Type B pancreatic cell (in vitro differentiated cells): ENCODE data around the gene ENPP6. TPM values are rescaled to one million over a fixed set of nuclear protein-coding genes. Genes with fewer than 3 reads are reported as not detected.

Source experiments
- DNase-seq: peaks from one replicate; pipeline ENCODE4 v3.0.0; 2021; ENCODE audit warnings: mixed read lengths; ENCODE audit not compliant: unreplicated experiment; ENCODE audit errors: extremely low spot score
- H3K27ac Mint-ChIP-seq: 2 replicates; pipeline ENCODE4 v1.8.0; 2021; ENCODE audit warnings: mild to moderate bottlenecking, mixed read lengths
- H3K27me3 Mint-ChIP-seq: 2 replicates; pipeline ENCODE4 v1.8.0; 2021; ENCODE audit warnings: mixed read lengths
- H3K36me3 Mint-ChIP-seq: 2 replicates; pipeline ENCODE4 v1.8.0; 2021; ENCODE audit warnings: mixed read lengths
- H3K4me1 Mint-ChIP-seq: one replicate; pipeline ENCODE4 v1.8.0; 2021; ENCODE audit warnings: mixed read lengths; ENCODE audit not compliant: unreplicated experiment
- H3K4me3 Mint-ChIP-seq: 2 replicates; pipeline ENCODE4 v1.8.0; 2021; ENCODE audit warnings: mild to moderate bottlenecking, mixed read lengths
- H3K9me3 Mint-ChIP-seq: 2 replicates; pipeline ENCODE4 v1.8.0; 2021; ENCODE audit warnings: mixed read lengths
- CTCF ChIP-seq: fragments of 200-600 bp; sonication (generic); conservative IDR thresholded peaks from 2 replicates; pipeline ENCODE4 v1.5.0; 2021; ENCODE audit warnings: antibody characterized with exemption, mild to moderate bottlenecking
- total RNA-seq: library from RNA; stranded (reverse); gene quantifications from 2 replicates; pipeline ENCODE4 v1.2.1, GENCODE V29; 2021; ENCODE audit warnings: low replicate concordance

ENPP6 gene
- total RNA-seq, 1 donor from 2014 or later = 0.51 TPM

DNA sequence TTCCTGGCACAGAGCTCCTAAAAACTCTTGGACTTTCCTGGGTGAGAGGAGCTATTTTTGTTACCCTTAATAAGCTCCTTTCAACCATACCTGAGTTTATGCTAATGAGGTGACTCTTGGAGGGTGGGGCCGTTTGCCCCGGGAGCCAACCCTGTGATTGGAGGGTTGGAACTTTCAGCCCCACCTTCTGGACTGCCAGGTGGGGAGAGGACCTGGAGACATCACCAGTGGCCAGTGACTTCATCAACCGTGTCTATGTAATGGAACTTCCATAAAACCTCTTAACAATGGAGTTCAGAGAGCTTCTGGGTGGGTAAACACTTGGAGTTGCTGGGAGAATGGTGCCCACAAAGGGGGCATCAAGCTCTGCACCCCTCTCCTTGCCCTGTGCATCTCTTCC is 17.9 kb upstream of the ENPP6 start:
- Mint-ChIP-seq H3K36me3 (no peaks in the 10 kb centered on the region), H3K4me3 (no peak overlapping the region), H3K9me3 (no peaks in the 10 kb centered on the region), H3K4me1 (peaks cover 11% of the 10 kb centered on the region), H3K27ac (no peak overlapping the region), H3K27me3 (peaks cover 4% of the 10 kb centered on the region)
- DNase-seq = no peak
- no peak for TF ChIP-seq CTCF

DNA sequence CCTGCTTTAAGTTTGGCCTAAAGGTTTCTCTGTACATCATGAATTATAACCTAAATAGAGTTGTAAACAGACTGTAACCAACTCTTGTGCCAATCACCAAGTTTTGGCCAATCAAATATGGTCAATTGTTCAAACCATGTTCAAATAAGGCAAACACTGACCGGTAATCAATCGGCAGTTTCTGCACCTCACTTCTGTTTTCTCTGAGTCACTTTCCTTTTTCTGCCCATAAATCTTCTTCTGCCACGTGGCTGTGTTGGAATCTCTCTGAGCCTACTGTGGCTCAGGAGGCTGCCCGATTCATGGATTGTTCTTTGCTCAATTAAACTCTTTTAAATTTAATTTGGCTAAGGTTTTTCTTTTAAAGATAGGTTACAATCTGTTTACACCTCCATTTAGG is 16.5 kb upstream of the ENPP6 start:
- H3K27ac Mint-ChIP-seq = no peak overlapping the region
- no peaks in the 10 kb centered on the region for H3K36me3 Mint-ChIP-seq
- TF ChIP-seq CTCF = no peak
- H3K27me3 Mint-ChIP-seq = peaks cover 4% of the 10 kb centered on the region
- no peaks in the 10 kb centered on the region for H3K9me3 Mint-ChIP-seq
- H3K4me3 Mint-ChIP-seq = no peak overlapping the region
- DNase-seq = no peak
- peaks cover 11% of the 10 kb centered on the region for H3K4me1 Mint-ChIP-seq

GRCh38 chr4:184232975-184233374 is 15.3 kb upstream of the ENPP6 start:
- Mint-ChIP-seq H3K27ac (no peak overlapping the region), H3K4me3 (no peak overlapping the region), H3K27me3 (peaks cover 8% of the 10 kb centered on the region), H3K4me1 (peaks cover 5% of the 10 kb centered on the region), H3K9me3 (peaks cover 6% of the 10 kb centered on the region), H3K36me3 (no peaks in the 10 kb centered on the region)
- TF ChIP-seq CTCF = no peak
- no peak for DNase-seq

GRCh38 chr4:184232202-184232601 is 14.5 kb upstream of the ENPP6 start:
- H3K4me3 Mint-ChIP-seq = no peak overlapping the region
- H3K27ac Mint-ChIP-seq = no peak overlapping the region
- TF ChIP-seq CTCF = no peak
- DNase-seq = no peak
- H3K4me1 Mint-ChIP-seq = peaks cover 4% of the 10 kb centered on the region
- H3K36me3 Mint-ChIP-seq = no peaks in the 10 kb centered on the region
- peaks cover 8% of the 10 kb centered on the region for H3K27me3 Mint-ChIP-seq
- peaks cover 6% of the 10 kb centered on the region for H3K9me3 Mint-ChIP-seq

DNA sequence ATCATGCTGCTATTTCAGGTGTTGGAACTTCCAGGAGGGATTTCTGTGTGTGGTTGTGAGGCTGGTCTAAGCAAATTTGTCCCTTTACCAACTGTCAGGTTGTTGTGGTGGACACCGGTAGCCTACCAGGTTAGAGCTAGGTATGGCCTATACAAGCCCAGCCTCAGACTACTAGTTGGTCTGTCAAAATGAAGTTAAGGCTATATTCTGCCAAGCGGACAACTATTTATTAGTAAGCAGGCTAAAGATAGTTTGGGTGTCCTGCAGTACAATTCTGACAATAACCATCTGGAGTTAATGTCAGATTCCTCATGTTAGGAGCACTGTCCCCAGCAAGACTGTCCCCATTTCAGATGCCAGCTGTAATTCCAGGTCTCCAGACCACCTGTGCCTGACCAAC is 13.9 kb upstream of the ENPP6 start:
- no peak overlapping the region for H3K4me3 Mint-ChIP-seq
- no peak for DNase-seq
- no peak for TF ChIP-seq CTCF
- H3K9me3 Mint-ChIP-seq = peaks cover 6% of the 10 kb centered on the region
- peaks cover 8% of the 10 kb centered on the region for H3K27me3 Mint-ChIP-seq
- H3K27ac Mint-ChIP-seq = no peak overlapping the region
- H3K36me3 Mint-ChIP-seq = no peaks in the 10 kb centered on the region
- no peaks in the 10 kb centered on the region for H3K4me1 Mint-ChIP-seq

DNA sequence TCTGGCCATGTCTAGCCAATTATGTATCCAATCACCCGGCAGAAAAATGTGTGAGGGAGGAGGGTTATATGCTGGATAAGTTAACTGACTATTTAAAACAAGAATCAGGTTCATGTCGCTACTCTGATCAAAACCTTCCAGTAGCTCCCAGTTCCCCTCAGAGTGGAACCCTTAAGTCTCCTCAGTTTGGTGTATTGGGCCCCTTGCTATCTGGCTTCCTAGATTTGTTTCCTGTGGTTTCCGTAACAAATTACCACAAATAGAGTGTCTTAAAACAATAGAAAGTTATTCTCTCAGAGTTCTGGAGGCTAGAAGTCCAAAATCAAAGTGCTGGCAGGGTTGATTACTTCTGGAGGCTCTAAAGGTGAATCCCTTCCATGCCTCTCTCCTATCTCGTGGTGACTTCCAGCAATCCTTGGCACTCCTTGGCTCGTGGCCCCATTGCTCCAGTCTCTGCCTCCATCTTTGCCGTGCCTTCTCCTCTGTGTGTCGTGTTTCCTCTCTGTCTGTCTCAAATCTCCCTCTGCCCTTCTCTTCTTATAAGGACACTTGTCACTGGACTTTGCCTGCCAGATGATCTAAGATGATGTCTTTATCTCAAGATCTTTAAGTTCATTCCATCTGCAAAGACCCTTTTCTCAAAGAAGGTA is 10.5 kb upstream of the ENPP6 start:
- H3K27me3 Mint-ChIP-seq = peaks cover 3% of the 10 kb centered on the region
- H3K36me3 Mint-ChIP-seq = no peaks in the 10 kb centered on the region
- no peak for DNase-seq
- no peak for TF ChIP-seq CTCF
- no peaks in the 10 kb centered on the region for H3K4me1 Mint-ChIP-seq
- peaks cover 6% of the 10 kb centered on the region for H3K9me3 Mint-ChIP-seq
- H3K4me3 Mint-ChIP-seq = no peak overlapping the region
- H3K27ac Mint-ChIP-seq = no peak overlapping the region
